K562 (cell line): ENCODE results near the gene JPH4. TPM values are rescaled to one million over a fixed set of nuclear protein-coding genes. Genes with fewer than 3 reads are reported as not detected.
A peak's percentile ranks its signal among the peaks of the same experiment; 100 is the strongest.

ENCODE experiments used
- BCLAF1 ChIP-seq, 2 experiments: fragments of 450-650 bp in 1 of 2; IDR thresholded peaks; 2 replicates each; pipeline ENCODE4 v1.6.1; 2011 to 2017; ENCODE audit warnings: low read depth in 2 of 2, antibody characterized with exemption in 1 of 2, borderline replicate concordance in 1 of 2, low read length in 1 of 2, mild to moderate bottlenecking in 1 of 2, mixed read lengths in 1 of 2; ENCODE audit not compliant: control insufficient read depth in 1 of 2
- E2F6 ChIP-seq, 2 experiments: IDR thresholded peaks; 2 replicates each; pipeline ENCODE4 v1.6.1; 2011; ENCODE audit warnings: borderline replicate concordance in 1 of 2, control low read depth in 1 of 2, low read depth in 1 of 2, low read length in 1 of 2, mild to moderate bottlenecking in 1 of 2, mixed read lengths in 1 of 2, moderate library complexity in 1 of 2; ENCODE audit not compliant: insufficient read depth in 1 of 2, insufficient read length in 1 of 2, poor library complexity in 1 of 2, severe bottlenecking in 1 of 2; ENCODE audit errors: extremely low read depth in 1 of 2
- ESRRB ChIP-seq: fragments of 250-450 bp; sonication (Bioruptor Pico); IDR thresholded peaks from 2 replicates; pipeline ENCODE4 v1.5.0; 2020; ENCODE audit warnings: mild to moderate bottlenecking, moderate library complexity, borderline replicate concordance
- FOXK1 ChIP-seq: sonication (generic); formaldehyde crosslinking; IDR thresholded peaks from 2 replicates; pipeline ENCODE4 v1.8.0; 2022; ENCODE audit warnings: missing genetic modification reagents, mild to moderate bottlenecking, borderline replicate concordance
- JUNB ChIP-seq: fragments of 450-650 bp; formaldehyde crosslinking; conservative IDR thresholded peaks from 2 replicates; pipeline ENCODE4 v1.4.0; 2020; ENCODE audit warnings: mild to moderate bottlenecking
- NFIX ChIP-seq: fragments of 250-450 bp; sonication (Bioruptor Pico); IDR thresholded peaks from 2 replicates; pipeline ENCODE4 v1.4.0; 2020; ENCODE audit warnings: low read depth, mild to moderate bottlenecking, moderate library complexity
- PKNOX1 ChIP-seq: fragments of 450-650 bp; IDR thresholded peaks from 2 replicates; pipeline ENCODE4 v1.6.1; 2016
- PYGO2 ChIP-seq: fragments of 450-650 bp; IDR thresholded peaks from 2 replicates; pipeline ENCODE4 v1.6.1; 2016; ENCODE audit warnings: mild to moderate bottlenecking, missing genetic modification characterization, moderate library complexity, missing compliant biosample characterization
- U2AF1 ChIP-seq: fragments of 200-400 bp; formaldehyde crosslinking; optimal IDR thresholded peaks from 2 replicates; pipeline ENCODE3; 2017; ENCODE audit warnings: mild to moderate bottlenecking, low read depth, low read length, moderate library complexity
- ZKSCAN3 ChIP-seq: fragments of 250-450 bp; sonication (Bioruptor Pico); IDR thresholded peaks from 2 replicates; pipeline ENCODE4 v1.4.0; 2020
- ZNF134 ChIP-seq: fragments of 250-450 bp; sonication (Bioruptor Pico); conservative IDR thresholded peaks from 2 replicates; pipeline ENCODE4 v1.4.0; 2020
- ZNF311 ChIP-seq: fragments of 250-450 bp; sonication (Bioruptor Pico); IDR thresholded peaks from 2 replicates; pipeline ENCODE4 v1.4.0; 2020; ENCODE audit warnings: mild to moderate bottlenecking, moderate library complexity
- ZNF589 ChIP-seq: fragments of 200-800 bp; sonication (Bioruptor generic); IDR thresholded peaks from 2 replicates; pipeline ENCODE4 v1.6.1; 2016; ENCODE audit warnings: low read depth, missing genetic modification characterization, missing compliant biosample characterization
- polyA plus RNA-seq, 8 experiments: library from polyadenylated mRNA; depleted of rRNA in 4 of 8; stranded (reverse) in 5 of 8; unstranded in 3 of 8; fragments of >200 nt; fragmentation: Nextera tagmentation in 2 of 8; fragmentation: Illumina TruSeq in 1 of 8; extraction: Ambion mirVana in 2 of 8; extraction: Trizol in 1 of 8; gene quantifications; 2 replicates each; pipeline versions ENCODE4 v1.2.1 to v1.2.3, GENCODE V29; 2011 to 2014; ENCODE audit warnings: inconsistent platforms in 1 of 8, missing spikeins in 1 of 8
- total RNA-seq, 7 experiments: library from RNA; depleted of rRNA in 6 of 7; stranded (reverse); fragments of >200 nt in 6 of 7; fragmentation: Illumina TruSeq in 2 of 7; extraction: Trizol in 2 of 7; gene quantifications; 2 replicates each; pipeline versions ENCODE4 v1.2.1 to v1.2.3, GENCODE V29; 2011 to 2021; ENCODE audit warnings: low replicate concordance in 1 of 7
- TF ChIP-seq, protein P1 (sequence below): fragments of 250-450 bp; sonication (Bioruptor Pico); IDR thresholded peaks from 2 replicates; pipeline ENCODE4 v1.8.0; 2021; ENCODE audit warnings: borderline replicate concordance, mild to moderate bottlenecking, moderate library complexity; ENCODE audit not compliant: poor library complexity, severe bottlenecking
- TF ChIP-seq, protein P2 (sequence below): sonication (generic); formaldehyde crosslinking; IDR thresholded peaks from 2 replicates; pipeline ENCODE4 v1.8.0; 2022; ENCODE audit warnings: mild to moderate bottlenecking, missing genetic modification reagents

JPH4 gene
- total and polyA plus RNA-seq, 9 of the 15 experiments (the other 6 are each of a cell fraction or from before 2014, with no cell fraction given), result 0.04 to 0.13 (median 0.06) TPM; not detected in 5

DNA sequence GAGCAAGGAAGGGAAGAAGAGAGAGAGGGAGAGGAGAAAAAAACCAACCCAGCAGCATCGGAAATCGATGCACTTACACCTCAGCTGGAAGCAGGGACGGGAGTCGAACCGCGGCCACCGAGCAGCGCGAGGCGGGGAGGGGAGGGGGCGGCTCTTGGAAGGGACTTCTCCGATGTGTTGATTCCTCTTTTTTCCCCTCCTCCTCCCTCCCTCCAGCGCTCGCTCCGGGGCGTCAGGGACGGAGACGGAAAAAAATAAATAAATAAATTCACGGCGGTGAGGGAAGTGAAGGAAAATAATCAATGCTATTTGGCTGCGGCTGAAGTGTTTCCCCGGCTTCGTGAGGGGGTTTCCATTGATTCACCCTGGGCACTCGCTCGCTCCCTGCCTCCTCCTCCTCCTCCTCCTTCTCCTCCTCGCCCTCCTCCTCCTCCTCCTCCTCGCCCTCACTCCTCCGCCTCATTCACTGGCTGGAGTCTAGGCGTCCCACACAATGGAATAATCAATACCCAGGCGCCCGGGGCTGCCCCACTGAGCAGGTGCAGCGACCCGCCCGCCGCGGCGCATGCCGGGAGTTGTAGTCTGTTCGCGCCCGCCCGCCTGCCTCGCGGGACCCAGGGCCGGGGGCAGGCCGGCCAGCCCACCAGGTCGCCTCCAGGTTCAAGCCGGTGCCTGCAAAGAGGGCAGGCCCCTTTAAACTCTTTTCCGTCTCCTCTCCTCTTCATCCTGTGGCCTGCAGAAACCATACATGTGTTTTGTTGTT, 27.1 kb downstream of the JPH4 start, which contains the start of gene ZFHX2 (continued):
- peak in 1 of 2 experiments; percentile 34 for TF ChIP-seq E2F6 (IDR thresholded peaks at IDR 0.05; ENCODE audit: borderline replicate concordance in 1 of 2, extremely low read depth in 1 of 2, insufficient read depth in 1 of 2, insufficient read length in 1 of 2, low read depth in 1 of 2, low read length in 1 of 2, poor library complexity in 1 of 2, severe bottlenecking in 1 of 2)
- TF ChIP-seq U2AF1, result no peak
- no peak for TF ChIP-seq JUNB (CRISPR knock-in tag)
- TF ChIP-seq, protein P1, sequence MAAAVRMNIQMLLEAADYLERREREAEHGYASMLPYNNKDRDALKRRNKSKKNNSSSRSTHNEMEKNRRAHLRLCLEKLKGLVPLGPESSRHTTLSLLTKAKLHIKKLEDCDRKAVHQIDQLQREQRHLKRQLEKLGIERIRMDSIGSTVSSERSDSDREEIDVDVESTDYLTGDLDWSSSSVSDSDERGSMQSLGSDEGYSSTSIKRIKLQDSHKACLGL (CRISPR knock-in tag), result no peak
- TF ChIP-seq ZNF134, result peak; percentile 70
- TF ChIP-seq FOXK1, result no peak
- no peak for TF ChIP-seq ZNF311
- no peak for TF ChIP-seq PKNOX1
- TF ChIP-seq, protein P2, sequence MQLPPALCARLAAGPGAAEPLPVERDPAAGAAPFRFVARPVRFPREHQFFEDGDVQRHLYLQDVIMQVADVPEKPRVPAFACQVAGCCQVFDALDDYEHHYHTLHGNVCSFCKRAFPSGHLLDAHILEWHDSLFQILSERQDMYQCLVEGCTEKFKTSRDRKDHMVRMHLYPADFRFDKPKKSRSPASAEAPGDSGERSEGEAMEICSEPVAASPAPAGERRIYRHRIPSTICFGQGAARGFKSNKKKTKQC (CRISPR knock-in tag), result no peak
- no peak for TF ChIP-seq ESRRB (CRISPR knock-in tag)
- no peak for TF ChIP-seq NFIX (CRISPR knock-in tag)
- TF ChIP-seq ZKSCAN3 (CRISPR knock-in tag), result no peak
- no peak for TF ChIP-seq PYGO2
- TF ChIP-seq BCLAF1 (IDR thresholded peaks at IDR 0.05; ENCODE audit: borderline replicate concordance in 1 of 2, control insufficient read depth in 1 of 2, low read depth in 2 of 2, low read length in 1 of 2), result no peak
- TF ChIP-seq ZNF589, result no peak
- TF ChIP-seq, all 486 proteins: peak for 29
